Measurements from ENCODE around the gene FHIT.

The FHIT gene

GRCh38 chr3:61251174-61251972 lies at the start of gene FHIT:
FHIT (minus strand) TSS chr3:61251452.
- peak; percentile 83 for DNase-seq

GRCh38 chr3:61300786-61301185 lies 49.5 kb upstream of the FHIT start:
- DNase-seq: no peak

- DNase-seq: no peak
Measured at GRCh38 chr3:61300006-61300380, 48.7 kb upstream of the FHIT start.

GRCh38 chr3:61299343-61300005 lies 48.2 kb upstream of the FHIT start:
- DNase-seq: no peak

GRCh38 chr3:61297821-61298220 lies 46.6 kb upstream of the FHIT start:
- no peak for DNase-seq

GRCh38 chr3:61288446-61288845 lies 37.2 kb upstream of the FHIT start:
- no peak for DNase-seq

- DNase-seq: no peak
Measured at GRCh38 chr3:61283876-61284275, 32.6 kb upstream of the FHIT start.

GRCh38 chr3:61278713-61279112 lies 27.5 kb upstream of the FHIT start:
- no peak for DNase-seq

- no peak for DNase-seq
Measured at GRCh38 chr3:61277411-61277810, 26.2 kb upstream of the FHIT start.

- no peak for DNase-seq
Measured at GRCh38 chr3:61269435-61269834, 18.2 kb upstream of the FHIT start.

GRCh38 chr3:61268644-61269043 lies 17.4 kb upstream of the FHIT start:
- DNase-seq: no peak

GRCh38 chr3:61264281-61264680 lies 13.0 kb upstream of the FHIT start:
- no peak for DNase-seq

GRCh38 chr3:61257148-61257547 lies 5.9 kb upstream of the FHIT start:
- DNase-seq: no peak

GRCh38 chr3:61253756-61254155 lies 2.5 kb upstream of the FHIT start:
- DNase-seq: no peak

- DNase-seq: no peak
Measured at GRCh38 chr3:61252836-61253235, 1.6 kb upstream of the FHIT start.

- DNase-seq: peak; percentile 36
Measured at GRCh38 chr3:61250784-61251173, 473 bp downstream of the FHIT start.

- DNase-seq: no peak
Measured at GRCh38 chr3:61248496-61248895, 2.8 kb downstream of the FHIT start.

- DNase-seq: no peak
Measured at GRCh38 chr3:61247191-61247590, 4.1 kb downstream of the FHIT start.

- DNase-seq: peak; percentile 9
Measured at GRCh38 chr3:61239871-61240270, 11.4 kb downstream of the FHIT start.

- DNase-seq: no peak
Measured at GRCh38 chr3:61237858-61238257, 13.4 kb downstream of the FHIT start.

GRCh38 chr3:61236556-61236955 lies 14.7 kb downstream of the FHIT start:
- no peak for DNase-seq

GRCh38 chr3:61233746-61234145 lies 17.5 kb downstream of the FHIT start:
- no peak for DNase-seq

GRCh38 chr3:61231693-61232092 lies 19.6 kb downstream of the FHIT start:
- no peak for DNase-seq

GRCh38 chr3:61227799-61228198 lies 23.5 kb downstream of the FHIT start:
- no peak for DNase-seq

Measured in DMS 273 treated with DMSO at 0.1 percent for 48 hours (cell line).